NK-92 (cell line): ENCODE data around the gene KRT24.

Source experiments
- DNase-seq: peaks from one replicate; lab custom pipeline; 2025; ENCODE audit not compliant: unreplicated experiment; lab: John Stamatoyannopoulos, UW

Gene KRT24

DNA sequence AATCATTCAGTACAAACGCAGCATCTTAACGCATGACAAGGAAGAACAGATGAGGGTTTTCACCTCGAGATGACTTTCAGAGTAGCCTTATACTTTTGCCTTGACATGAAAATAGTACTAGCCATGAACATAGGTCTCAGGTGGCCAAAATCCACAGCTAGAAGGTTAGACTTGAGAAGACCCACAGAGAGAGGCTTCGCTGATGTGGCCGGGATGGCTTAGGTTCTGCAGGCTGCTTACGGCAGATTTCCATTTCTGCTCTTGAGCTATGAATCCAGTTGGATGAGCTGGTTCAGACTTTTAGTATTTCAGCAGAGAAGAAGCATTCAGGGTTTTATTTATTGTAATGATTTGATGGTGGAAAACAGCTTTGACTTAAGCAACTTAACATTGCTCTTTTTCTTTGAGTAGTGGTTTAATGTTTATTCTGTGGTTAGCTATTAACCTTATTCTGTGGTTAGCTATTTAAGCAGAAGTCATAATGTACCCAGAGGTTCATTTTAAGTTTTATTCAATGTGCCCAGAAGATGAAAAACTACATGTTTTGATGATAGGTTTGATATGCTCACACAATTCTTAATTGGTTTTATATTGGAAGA lies 7.6 kb downstream of the KRT24 start:
- no peak for DNase-seq

DNA sequence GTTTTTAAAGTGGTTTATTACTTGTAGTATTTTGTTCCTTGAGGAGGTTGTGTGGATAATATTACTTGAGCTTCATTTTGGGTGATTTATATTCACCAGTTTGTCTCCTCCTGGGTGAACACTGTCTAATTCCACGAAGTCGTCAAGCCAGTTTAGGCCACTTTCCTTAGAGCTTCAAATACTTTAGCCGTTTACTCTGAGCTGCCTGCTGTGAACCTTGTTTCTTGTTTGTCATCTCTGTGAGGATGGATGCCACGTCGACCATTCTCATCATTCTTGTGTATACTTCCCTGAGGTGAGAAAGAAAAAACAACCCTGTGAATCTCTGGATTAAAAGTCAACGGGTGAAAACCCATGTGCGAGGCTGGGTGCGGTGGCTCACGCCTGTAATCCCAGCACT lies 9.0 kb downstream of the KRT24 start:
- no peak for DNase-seq

DNA sequence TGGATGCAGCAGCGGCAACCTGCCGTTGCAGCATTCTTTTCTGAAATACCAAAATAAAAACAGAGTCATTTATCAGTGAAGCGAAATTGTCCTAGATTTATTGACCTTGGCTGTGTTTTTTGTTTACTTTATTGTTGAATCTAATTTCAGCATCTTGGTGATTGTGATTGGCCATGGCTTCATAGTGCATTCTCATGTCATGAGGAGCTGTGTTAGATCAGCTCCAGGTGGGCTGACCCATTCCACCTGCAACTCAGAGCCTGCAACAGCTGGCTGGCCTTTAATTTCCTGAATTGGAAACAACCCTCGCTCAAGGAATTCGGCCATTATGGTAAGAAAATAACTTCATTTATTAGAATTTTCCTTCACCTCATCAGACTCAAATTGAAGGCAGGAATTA lies 16.4 kb downstream of the KRT24 start:
- no peak for DNase-seq

DNA sequence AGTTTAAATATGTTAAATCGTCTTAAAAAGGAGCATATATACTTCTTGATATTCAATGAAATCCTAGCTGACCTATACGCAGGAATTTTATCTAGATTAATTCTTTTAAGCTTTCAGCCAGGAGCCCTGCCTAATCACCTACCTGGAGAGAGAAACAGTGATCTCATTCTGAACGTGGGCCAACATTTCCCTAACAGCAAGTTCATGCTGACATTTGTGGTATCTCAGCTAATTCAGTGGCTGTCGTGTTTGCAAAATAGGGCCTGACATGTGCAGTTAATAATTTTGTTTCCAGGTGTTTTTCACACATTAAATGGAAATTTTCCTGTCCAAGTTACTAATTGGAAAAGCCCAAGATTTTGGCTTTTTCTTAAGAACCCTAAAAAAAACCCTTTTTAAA lies 17.4 kb downstream of the KRT24 start:
- no peak for DNase-seq

DNA sequence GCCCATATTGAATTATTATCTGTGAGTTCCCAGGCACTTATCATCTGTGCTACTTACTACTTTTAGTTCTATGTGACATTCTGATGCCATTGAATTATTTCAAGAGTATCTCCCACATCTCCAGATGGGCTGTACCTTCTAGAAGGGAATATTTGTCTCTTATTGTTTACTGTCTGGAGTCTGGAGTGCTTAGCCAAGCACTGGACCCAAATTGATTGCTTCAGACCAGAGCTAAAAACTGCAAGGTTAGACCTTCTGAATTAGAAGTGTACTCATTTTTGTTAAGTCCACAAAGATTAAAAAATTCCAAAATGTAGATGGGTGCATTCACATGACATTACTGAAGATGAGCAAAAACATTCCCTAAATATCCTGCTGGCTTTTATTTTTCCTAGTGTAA lies 22.6 kb downstream of the KRT24 start:
- DNase-seq = no peak

DNA sequence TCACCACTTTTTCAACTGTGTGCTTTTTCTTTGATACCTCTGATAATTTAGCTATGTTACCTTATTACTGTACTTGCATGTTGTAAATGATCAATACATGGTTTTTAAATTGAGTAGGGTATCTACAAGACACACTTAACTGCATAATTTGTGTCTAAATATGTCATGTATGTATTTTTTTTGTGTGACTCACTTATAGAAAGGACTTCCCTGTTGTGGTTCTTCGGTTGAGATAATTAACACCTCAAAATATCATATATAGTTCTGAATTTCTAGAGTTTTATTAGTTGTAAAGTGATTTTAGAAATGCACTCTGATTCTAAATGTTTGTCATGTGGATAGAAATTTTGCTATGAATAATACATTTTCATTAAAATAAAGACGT lies 24.0 kb downstream of the KRT24 start:
- DNase-seq = no peak

DNA sequence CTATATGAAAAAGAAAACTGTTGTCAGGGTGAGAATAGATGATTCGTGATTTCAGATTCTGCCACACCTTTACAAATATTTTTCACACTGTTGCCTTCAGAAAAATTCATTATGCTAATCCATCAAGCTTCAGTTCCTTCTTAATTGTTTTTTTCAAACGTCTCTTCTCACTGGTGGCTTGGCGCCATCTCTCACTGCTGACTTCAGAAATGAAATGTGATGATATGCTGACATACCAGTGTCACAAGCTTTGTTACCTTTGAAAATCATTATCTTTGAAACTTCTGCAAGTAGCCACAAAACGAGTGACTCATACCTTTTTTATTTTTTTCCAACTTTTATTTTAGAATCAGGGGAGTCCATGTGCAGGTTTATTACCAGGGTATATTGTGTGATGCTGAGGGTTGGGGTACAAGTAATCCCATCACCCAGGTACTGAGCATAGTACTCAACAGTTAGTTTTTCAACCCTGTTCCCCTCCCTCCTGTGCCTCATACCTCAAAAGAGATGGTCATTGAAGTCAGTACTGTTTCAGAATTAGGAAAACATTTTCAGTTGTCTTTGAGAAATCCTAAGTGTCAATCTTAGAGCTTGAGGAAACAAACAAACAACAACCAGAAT lies 24.5 kb downstream of the KRT24 start:
- DNase-seq = no peak

DNA sequence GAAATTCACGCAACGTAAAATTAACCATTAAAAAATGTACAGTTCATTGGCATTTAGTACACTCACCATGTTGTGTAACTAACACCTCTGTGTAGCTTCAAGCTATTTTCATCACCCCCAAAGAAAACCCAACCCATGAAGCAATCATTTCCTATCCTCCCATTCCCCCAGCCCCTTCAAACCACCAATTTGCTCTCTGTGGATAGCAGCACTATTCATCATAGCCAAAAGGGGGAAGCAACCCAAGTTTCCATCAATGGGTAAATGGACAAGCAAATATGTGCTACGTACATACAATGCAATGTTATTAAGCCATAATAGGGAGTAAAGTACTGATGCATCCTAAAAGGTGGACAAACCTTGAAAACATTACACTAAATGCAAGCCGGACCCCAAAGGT lies 27.6 kb downstream of the KRT24 start:
- no peak for DNase-seq

DNA sequence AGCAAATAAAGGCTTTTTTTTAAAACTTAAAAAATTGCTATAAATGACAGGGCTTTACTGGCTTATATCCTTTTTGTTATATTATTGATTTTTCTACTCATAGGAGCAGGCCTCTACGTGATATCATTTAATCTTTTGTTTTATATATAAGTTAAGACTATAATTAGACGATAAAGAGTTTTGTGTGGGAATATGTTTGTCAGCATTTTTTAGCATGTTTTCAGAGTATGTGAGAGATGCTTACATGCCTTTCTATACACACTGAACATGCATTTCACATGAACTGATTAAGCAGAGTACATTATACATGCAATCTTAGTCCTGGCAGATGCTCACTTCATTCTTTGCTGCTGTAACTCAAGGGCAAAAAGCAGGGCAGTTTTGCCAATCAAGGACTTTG lies 30.9 kb downstream of the KRT24 start:
- no peak for DNase-seq

DNA sequence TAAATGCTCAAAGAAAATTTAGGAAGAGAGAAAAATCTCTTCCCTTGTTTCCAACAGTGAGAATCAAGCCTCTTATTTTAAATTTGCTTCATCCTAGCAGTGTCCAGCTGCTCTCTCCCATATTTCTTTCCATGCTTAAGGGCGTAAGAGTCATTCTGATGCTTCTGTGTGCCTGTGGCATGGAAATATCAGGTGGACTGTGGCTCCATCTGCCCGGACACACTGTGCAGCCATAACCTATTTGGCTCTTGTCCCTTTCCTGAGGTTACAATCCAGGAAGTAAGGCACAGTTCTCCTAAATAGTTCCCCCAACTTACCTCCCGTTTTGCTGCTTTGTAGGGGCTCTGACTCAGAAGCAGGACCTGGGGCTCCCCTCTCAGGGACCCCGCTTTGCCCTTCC lies 32.3 kb downstream of the KRT24 start:
- no peak for DNase-seq

DNA sequence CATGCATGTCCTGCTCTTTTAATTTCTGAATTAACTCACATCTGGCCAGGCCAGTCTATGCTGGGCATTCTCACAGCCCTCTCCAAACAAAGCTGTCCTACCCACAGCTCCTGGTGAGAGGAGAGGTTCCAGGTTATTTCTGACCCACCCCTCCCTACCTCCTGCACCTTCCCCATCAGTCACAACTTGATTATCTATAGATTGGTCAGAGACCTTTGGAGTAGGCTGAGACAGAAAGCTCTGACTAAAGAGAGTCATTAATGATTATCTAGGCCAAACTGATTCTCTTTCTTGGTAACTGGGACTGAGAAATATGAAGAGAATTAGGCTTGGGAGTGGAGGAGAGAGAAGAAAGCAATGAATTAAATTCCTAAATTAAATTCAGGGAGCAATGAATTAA lies 37.2 kb downstream of the KRT24 start:
- no peak for DNase-seq

DNA sequence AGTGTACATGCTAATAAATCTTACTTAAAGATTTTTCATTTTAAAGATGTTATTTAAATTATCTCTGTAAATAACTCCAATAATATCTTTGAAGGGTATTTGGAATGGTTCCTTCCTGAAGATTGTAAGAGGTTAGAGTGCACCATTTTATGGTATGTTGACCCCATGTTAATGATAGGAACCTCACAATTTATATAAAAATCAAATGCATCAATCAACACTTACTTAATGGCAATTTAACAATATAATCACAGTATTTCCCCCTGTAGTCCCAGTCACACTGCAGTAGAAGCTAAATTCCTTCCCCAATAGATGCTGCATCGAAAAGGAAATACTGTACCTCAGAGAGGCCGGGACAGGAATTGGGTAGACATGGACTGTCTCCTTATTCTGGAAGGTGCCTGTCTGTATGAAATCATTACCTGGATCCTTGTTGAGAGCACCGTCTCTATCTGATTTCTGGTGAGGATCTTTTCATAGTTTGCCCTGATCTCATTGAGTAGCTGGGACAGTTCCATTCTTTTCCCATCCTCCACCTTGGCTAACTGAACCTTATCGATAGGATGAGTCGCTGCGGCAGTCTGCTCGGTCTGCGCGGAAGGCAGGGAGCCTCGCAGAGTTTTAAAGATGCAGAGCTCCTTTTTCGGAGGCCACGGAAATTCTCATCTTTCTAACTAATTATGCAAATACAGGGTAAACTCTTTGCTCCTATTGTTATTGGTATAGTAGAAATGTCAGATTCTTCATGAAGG lies 38.8 kb downstream of the KRT24 start, which contains the start of gene KRT222:
Gene KRT222, minus strand, starts transcription at position 596 of the 752 bp plus-strand sequence. Its CDS starts 78 bp downstream, at position 518.
- DNase-seq = no peak

DNA sequence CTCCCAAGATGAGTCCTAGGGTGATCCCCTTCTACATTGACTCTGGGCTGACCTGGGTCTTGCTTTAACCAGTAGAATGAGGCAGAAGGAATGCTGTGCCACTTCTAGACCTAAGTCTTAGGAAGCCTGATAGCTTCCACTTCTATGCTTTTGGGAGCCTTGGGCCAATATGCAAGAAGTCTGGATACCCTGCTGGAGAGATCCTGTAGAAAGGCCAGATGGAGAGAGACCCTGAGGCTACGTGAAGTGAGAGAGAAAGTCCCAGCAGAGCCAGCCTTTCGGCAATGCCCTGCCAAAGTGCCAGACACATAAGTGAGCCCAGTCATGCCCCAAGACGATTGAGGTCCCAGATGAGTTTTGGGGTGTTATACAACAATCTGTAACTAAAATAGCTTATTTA lies 40.3 kb downstream of the KRT24 start:
- DNase-seq = no peak

DNA sequence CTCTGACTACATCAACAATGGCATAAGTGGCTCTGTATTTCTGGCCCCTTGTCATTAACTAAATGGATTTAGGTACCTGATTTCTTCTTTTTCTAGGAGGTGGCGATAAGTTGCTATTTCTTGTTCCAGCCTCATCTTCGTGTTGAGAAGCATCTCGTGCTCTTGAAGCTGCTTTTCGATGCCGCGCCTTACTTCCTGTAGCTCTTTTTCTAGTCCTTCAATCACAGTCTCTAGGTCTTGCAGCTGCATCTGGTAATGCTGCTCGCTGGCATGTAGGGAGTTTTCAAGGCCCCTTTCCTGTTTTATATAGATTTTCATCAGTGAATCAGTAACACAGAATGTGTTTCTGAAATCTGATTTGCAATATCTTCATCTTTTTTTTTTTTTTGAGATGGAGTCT lies 43.6 kb downstream of the KRT24 start:
- DNase-seq = no peak

DNA sequence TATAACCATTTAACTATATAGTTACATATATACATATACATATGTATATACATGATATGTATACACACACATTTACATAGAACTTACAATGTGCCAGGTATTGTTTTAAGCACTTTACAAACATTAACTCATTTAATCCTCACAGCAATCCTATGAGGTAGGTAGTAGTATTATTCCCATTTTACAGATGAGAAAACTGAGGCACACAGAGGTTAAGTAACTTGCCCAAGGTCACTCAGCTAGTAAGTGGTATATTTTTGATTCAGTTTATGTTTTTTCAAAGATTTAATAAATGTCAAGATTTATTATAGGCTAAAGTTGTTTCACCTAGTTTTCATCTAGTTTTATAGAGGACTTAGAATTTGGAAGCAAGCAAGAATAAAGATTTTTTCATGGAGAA lies 45.2 kb downstream of the KRT24 start:
- DNase-seq = no peak

DNA sequence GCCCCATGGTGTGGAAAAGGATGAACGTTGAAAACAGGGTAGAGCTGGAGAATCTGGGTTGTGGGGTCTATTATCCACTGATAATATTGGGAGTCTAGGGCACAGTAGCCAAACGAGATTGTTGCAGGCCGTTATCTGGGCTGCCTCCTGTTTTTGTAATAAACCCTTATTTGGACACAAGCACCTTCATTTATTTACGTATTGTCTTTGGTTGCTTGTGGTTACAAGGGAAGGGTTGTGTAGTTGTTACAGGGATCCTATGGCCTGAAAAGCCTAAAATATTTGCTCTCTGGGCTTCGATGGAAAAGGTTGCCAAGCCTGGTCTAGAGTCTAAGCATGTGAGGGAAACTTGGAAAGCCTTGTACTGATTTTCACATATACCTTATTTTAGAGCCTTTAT lies 51.6 kb downstream of the KRT24 start:
- no peak for DNase-seq

DNA sequence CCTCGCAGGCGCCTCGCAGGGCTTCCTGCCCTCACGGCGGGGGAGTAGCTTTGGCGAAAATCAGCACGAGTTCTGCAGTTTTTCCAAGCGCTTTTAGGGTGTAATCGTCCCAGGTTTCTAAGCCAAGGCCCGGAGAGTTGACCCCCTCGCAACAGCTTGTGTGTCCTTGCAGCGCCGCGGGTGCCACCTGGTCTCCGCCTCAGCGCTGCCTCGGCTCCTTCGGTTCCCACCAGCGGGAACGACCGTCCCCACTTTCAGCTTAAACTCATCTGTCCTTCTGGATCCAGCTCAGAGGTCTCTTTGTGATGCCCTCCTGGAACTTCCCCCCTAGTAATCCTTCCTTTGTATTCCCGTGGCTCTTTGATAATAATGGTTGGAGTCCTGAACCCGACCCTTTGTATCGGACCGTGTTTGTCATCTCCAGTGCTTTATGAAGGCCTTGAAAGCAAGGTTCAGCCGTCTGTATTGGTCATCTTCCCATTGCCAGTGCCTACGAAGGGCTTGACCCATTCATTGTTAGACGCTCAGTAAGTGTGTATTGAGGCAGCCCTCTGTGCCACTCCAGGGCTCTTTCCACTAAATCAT lies 55.1 kb downstream of the KRT24 start:
- no peak for DNase-seq
